GM10248 (cell line): ENCODE data around the gene E2F7.
A peak's percentile ranks its signal among the peaks of the same experiment; 100 is the strongest.

Experiments
- CTCF ChIA-PET: fragments of 300-600 bp; sonication (Branson Sonifier 250); formaldehyde crosslinking; extraction: SDS; loops from one replicate; lab custom pipeline; 2021; ENCODE audit warnings: antibody characterized with exemption; lab: Yijun Ruan, JAX
- POLR2A ChIA-PET: fragments of 350-650 bp; sonication (Branson Sonifier 250); formaldehyde crosslinking; extraction: SDS; loops from one replicate; lab custom pipeline; 2020; ENCODE audit warnings: antibody characterized with exemption; lab: Yijun Ruan, JAX
- DNase-seq: peaks from one replicate; pipeline ENCODE4 v3.0.0; 2012; ENCODE audit errors: extremely low spot score
- TF ChIP-seq, protein P1 (sequence below): IDR thresholded peaks from 2 replicates; pipeline ENCODE4 v1.5.1; 2012; ENCODE audit warnings: mild to moderate bottlenecking, low read depth; ENCODE audit errors: extremely low read depth, missing control alignments, control extremely low read depth

The E2F7 gene

GRCh38 chr12:77016606-77017005 lies 48.8 kb downstream of the E2F7 start:
- CTCF ChIA-PET: interaction anchor here (0.7 kb wide), 1 partner anchor 10 kb away, joined by 4 read pairs; no protein-coding TSS in a partner anchor

GRCh38 chr12:77013091-77013490 lies 52.3 kb downstream of the E2F7 start:
- CTCF ChIA-PET: interaction anchor here (0.8 to 1.8 kb wide), 5 partner anchors 8 to 391 kb away, joined by 3 to 6 read pairs (median 5); no protein-coding TSS in a partner anchor
- TF ChIP-seq, protein P1, sequence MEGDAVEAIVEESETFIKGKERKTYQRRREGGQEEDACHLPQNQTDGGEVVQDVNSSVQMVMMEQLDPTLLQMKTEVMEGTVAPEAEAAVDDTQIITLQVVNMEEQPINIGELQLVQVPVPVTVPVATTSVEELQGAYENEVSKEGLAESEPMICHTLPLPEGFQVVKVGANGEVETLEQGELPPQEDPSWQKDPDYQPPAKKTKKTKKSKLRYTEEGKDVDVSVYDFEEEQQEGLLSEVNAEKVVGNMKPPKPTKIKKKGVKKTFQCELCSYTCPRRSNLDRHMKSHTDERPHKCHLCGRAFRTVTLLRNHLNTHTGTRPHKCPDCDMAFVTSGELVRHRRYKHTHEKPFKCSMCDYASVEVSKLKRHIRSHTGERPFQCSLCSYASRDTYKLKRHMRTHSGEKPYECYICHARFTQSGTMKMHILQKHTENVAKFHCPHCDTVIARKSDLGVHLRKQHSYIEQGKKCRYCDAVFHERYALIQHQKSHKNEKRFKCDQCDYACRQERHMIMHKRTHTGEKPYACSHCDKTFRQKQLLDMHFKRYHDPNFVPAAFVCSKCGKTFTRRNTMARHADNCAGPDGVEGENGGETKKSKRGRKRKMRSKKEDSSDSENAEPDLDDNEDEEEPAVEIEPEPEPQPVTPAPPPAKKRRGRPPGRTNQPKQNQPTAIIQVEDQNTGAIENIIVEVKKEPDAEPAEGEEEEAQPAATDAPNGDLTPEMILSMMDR: no peak
- no peak for DNase-seq
- POLR2A ChIA-PET: no interaction called here

More at GRCh38 chr12:77016606-77017005, 48.8 kb downstream of the E2F7 start:
- no peak for DNase-seq
- POLR2A ChIA-PET: no interaction called here
- TF ChIP-seq, protein P1: no peak

GRCh38 chr12:77010691-77011548 lies 54.4 kb downstream of the E2F7 start:
- TF ChIP-seq, protein P1: peak; percentile 83
- DNase-seq: peak; percentile 72
- CTCF ChIA-PET: interaction anchor here (0.7 to 4.6 kb wide), 56 partner anchors 10 to 1311 kb away, joined by 3 to 65 read pairs (median 4); no protein-coding TSS in a partner anchor
- POLR2A ChIA-PET: no interaction called here

DNA sequence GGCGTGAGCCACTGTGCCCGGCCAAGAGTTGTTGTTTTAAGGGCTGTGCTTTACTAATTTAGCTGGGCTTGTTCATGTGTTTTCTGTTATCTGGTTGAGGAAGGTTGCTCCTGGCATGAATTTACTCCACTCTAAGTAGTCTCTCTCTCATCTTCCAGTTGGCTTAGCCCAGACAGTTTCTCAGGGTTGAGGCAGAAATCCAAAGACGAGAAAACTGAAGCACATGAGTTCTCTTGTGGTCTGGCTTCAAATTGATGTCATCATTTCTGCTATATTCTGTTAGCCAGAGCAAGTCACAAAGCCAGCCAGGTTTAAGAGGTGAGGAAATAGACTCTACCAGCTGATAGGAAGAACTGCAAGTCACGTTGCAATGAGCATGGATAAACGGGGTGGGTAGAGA lies 57.9 kb downstream of the E2F7 start:
- POLR2A ChIA-PET: no interaction called here
- TF ChIP-seq, protein P1: no peak
- CTCF ChIA-PET: interaction anchor here (2.3 to 4.6 kb wide), 2 partner anchors 9 to 386 kb away, joined by 9 to 65 read pairs; no protein-coding TSS in a partner anchor
- no peak for DNase-seq

- TF ChIP-seq, protein P1: no peak
- ChIA-PET POLR2A (no interaction called here), CTCF (interaction anchor here (1.1 to 1.6 kb wide), 4 partner anchors 13 to 383 kb away, joined by 3 to 6 read pairs (median 4); no protein-coding TSS in a partner anchor)
- DNase-seq: no peak
These were observed 59.7 kb downstream of the E2F7 start for GRCh38 chr12:77005611-77006098.

GRCh38 chr12:77003914-77004313 lies 61.5 kb downstream of the E2F7 start:
- ChIA-PET CTCF (interaction anchor here (0.8 kb wide), 1 partner anchor 9 kb away, joined by 4 read pairs; no protein-coding TSS in a partner anchor), POLR2A (no interaction called here)
- no peak for DNase-seq
- TF ChIP-seq, protein P1: no peak
